Measurements from ENCODE around the gene FYB2. TPM values are rescaled to one million over a fixed set of nuclear protein-coding genes. Genes with fewer than 3 reads are reported as not detected.

FYB2 gene
- total and polyA plus RNA-seq, 8 donors, result 0.44 to 6.3 (median 1.5) TPM

DNA sequence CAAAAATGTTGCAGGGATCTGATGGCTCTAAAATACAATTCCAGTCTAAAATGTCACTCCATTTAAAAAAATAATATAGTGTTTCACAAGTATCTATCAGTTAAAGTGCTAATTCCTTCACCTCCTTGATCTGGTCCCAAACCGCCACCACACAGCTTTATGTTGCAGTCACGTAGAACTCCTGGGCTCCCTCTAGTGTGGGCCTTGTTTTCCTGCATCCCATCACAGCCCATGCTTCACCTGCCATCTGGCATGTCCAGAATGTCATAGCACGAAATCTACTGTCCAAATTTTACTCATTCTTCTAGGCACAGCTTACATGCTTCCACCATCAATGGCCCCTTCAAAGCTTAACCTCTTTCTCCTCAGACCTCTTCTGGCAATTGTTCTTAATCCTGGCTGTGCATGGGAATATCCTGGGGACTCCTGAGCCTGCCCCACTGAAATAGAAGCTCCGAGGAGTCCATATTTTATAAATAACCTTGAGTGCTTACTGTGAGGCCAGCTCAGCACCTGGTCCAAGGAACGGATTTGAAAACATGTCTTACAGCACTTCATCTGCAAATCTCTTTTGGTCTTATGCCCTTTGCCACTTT lies 15.5 kb downstream of the FYB2 start:
- FAIRE-seq, result no peak
- no peaks in the 10 kb centered on the region for H3K27me3 ChIP-seq
- H3K4me3 ChIP-seq, result no peak overlapping the region
- H3K36me3 ChIP-seq, result no peaks in the 10 kb centered on the region
- H3K9me3 ChIP-seq, result no peaks in the 10 kb centered on the region
- peak in 2 of 6 donors; percentile 28 to 46 for DNase-seq
- intact Hi-C loops (cut with DNase I), result no loop called here
- no peak overlapping the region for H3K27ac ChIP-seq
- WGBS, 2 donors, result 47 to 59% methylated on average over 5 of the region's 5 CpGs
- peak; percentile 50 to 85 (median 79) for ATAC-seq
- no peaks in the 10 kb centered on the region for H3K4me1 ChIP-seq
- TF ChIP-seq CTCF (IDR thresholded peaks at IDR 0.05), result peak in 2 of 4 donors; percentile 22 to 29

- no peak for FAIRE-seq
- peak in 1 of 4 donors; percentile 56 for ATAC-seq
- Histone ChIP-seq H3K27ac (no peak overlapping the region), H3K36me3 (no peaks in the 10 kb centered on the region), H3K4me1 (no peaks in the 10 kb centered on the region), H3K4me3 (no peak overlapping the region), H3K27me3 (no peaks in the 10 kb centered on the region), H3K9me3 (no peaks in the 10 kb centered on the region)
- WGBS, 2 donors, result 79 to 84% methylated on average over 7 of the region's 7 CpGs
- no peak for DNase-seq
- no peak for TF ChIP-seq CTCF (IDR thresholded peaks at IDR 0.05)
- intact Hi-C loops (cut with DNase I), result no loop called here
These were observed 19.4 kb downstream of the FYB2 start for GRCh38 chr1:56799605-56800400.

GRCh38 chr1:56798053-56798471 lies 21.1 kb downstream of the FYB2 start:
- no peak overlapping the region for H3K27ac ChIP-seq
- no peaks in the 10 kb centered on the region for H3K36me3 ChIP-seq
- H3K4me3 ChIP-seq, result no peak overlapping the region
- no peaks in the 10 kb centered on the region for H3K27me3 ChIP-seq
- TF ChIP-seq CTCF (IDR thresholded peaks at IDR 0.05), result no peak
- intact Hi-C loops (cut with DNase I), result no loop called here
- ATAC-seq (peak in 1 of 4 donors; percentile 17), FAIRE-seq (no peak), DNase-seq (no peak)
- WGBS, 2 donors, result 47 to 55% methylated on average over 3 of the region's 3 CpGs
- no peaks in the 10 kb centered on the region for H3K9me3 ChIP-seq
- H3K4me1 ChIP-seq, result no peaks in the 10 kb centered on the region

DNA sequence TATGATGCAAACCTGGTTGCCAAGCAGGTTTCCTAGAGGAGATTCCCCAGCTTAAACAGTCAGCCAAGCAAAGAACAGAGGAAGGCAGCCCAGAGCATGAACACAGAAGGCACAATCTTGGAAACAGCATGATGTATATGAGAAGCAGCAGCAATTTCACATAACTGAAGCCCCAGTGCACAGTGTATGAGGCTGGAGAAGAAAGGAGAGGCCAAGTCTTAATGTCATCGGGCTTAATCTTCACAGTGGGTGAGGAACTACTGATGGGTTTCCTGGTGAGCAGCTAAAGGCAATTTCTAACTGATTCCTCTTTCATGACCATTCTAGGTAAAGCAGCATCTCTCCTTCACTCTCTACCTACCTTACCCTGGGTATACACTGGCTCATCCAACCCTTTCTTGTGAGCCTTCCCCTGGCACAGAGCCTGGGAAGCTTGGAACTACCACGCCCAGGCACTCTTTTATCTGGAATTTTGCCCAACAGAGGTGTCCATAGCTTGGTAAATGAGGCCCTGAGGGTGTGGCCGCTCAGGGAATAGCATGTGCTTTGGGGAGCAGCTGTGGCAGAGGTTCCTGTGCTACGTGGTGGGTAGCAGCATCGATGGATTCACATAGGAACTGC lies 22.0 kb downstream of the FYB2 start:
- H3K4me3 ChIP-seq, result no peak overlapping the region
- WGBS, 2 donors, result 77 to 84% methylated on average over 5 of the region's 5 CpGs
- H3K27me3 ChIP-seq, result no peaks in the 10 kb centered on the region
- H3K36me3 ChIP-seq, result no peaks in the 10 kb centered on the region
- no peaks in the 10 kb centered on the region for H3K4me1 ChIP-seq
- DNase-seq (no peak), FAIRE-seq (no peak), ATAC-seq (no peak)
- no peak overlapping the region for H3K27ac ChIP-seq
- intact Hi-C loops (cut with DNase I), result no loop called here
- TF ChIP-seq CTCF (IDR thresholded peaks at IDR 0.05), result no peak
- H3K9me3 ChIP-seq, result no peaks in the 10 kb centered on the region
